ENCODE measurements around the gene KLHL6.

DNA sequence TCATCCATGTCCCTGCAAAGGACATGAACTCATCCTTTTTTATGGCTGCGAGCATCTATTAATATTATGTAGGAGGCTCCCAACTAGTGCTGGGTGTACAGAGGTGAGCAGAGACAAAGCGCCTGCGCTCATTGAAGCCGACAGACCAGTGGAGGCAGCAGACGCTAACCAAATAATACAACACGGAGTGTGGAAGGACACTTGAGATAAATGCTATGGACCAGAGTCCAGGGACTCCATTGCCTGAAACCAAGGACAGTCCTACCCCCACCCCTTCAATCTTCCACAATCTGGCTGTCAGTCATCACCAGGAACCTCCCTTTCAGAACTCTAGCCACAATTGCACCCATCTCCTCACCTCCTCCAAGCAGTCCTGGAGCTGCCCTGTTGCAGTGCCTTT is 41.5 kb downstream of the KLHL6 start:
- TF ChIP-seq GATA3 (IDR thresholded peaks at IDR 0.05; ENCODE audit: low read depth, low read length) (no peak), GATA2 (IDR thresholded peaks at IDR 0.05; ENCODE audit: low read depth, low read length) (no peak)

All from SH-SY5Y (cell line).